Osteoblast (primary cell): ENCODE data around the gene STAT1. TPM values are rescaled to one million over a fixed set of nuclear protein-coding genes. Genes with fewer than 3 reads are reported as not detected.

Source experiments
- DNase-seq: peaks from one replicate; pipeline ENCODE4 v3.0.0; 2011; ENCODE audit warnings: low spot score, mixed read lengths; ENCODE audit not compliant: insufficient read length; ENCODE audit errors: missing footprints
- H2AFZ ChIP-seq: 2 replicates; pipeline ENCODE4 v1.6.0; 2011; ENCODE audit warnings: mild to moderate bottlenecking, low read length
- H3K27ac ChIP-seq: 2 replicates; pipeline ENCODE4 v1.5.1; 2011; ENCODE audit warnings: mild to moderate bottlenecking, low read depth, low read length, moderate library complexity
- H3K27me3 ChIP-seq: 2 replicates; pipeline ENCODE4 v1.6.0; 2012; ENCODE audit warnings: mild to moderate bottlenecking, control low read depth, inconsistent platforms, low read length, moderate library complexity; ENCODE audit not compliant: insufficient read depth
- H3K36me3 ChIP-seq: 2 replicates; pipeline ENCODE4 v1.5.1; 2011; ENCODE audit warnings: mild to moderate bottlenecking, low read length, control low read depth, moderate library complexity; ENCODE audit not compliant: insufficient read depth
- H3K4me1 ChIP-seq: 2 replicates; pipeline ENCODE4 v1.5.1; 2011; ENCODE audit warnings: mild to moderate bottlenecking, low read length, control low read depth, moderate library complexity; ENCODE audit not compliant: insufficient read depth
- H3K4me2 ChIP-seq: 2 replicates; pipeline ENCODE4 v1.6.0; 2011; ENCODE audit warnings: mild to moderate bottlenecking, low read length; ENCODE audit not compliant: insufficient read depth
- H3K4me3 ChIP-seq: fragments of 200-600 bp; sonication (generic); 3 replicates; pipeline ENCODE4 v1.5.1; 2012; ENCODE audit warnings: mild to moderate bottlenecking, low read length, inconsistent platforms; ENCODE audit not compliant: insufficient read depth
- H3K79me2 ChIP-seq: 2 replicates; pipeline ENCODE4 v1.6.0; 2012; ENCODE audit warnings: mild to moderate bottlenecking, low read length, control low read depth, inconsistent platforms; ENCODE audit not compliant: insufficient read depth
- H3K9me3 ChIP-seq: 2 replicates; pipeline ENCODE4 v1.5.1; 2011; ENCODE audit warnings: low read depth, low read length, control low read depth
- H4K20me1 ChIP-seq: 2 replicates; pipeline ENCODE4 v1.6.0; 2012; ENCODE audit warnings: mild to moderate bottlenecking, low read length, control low read depth; ENCODE audit not compliant: insufficient read depth
- total RNA-seq: library from RNA; depleted of rRNA; stranded (reverse); fragments of >200 nt; gene quantifications from 2 replicates; pipeline ENCODE4 v1.2.3, GENCODE V29; 2012
- TF ChIP-seq, protein P1 (sequence below): IDR thresholded peaks from 2 replicates; pipeline ENCODE4 v1.5.1; 2011; ENCODE audit warnings: mild to moderate bottlenecking, low read depth, low read length, moderate library complexity; ENCODE audit errors: extremely low read depth

STAT1 gene
- total RNA-seq, 1 donor: 530 TPM

DNA sequence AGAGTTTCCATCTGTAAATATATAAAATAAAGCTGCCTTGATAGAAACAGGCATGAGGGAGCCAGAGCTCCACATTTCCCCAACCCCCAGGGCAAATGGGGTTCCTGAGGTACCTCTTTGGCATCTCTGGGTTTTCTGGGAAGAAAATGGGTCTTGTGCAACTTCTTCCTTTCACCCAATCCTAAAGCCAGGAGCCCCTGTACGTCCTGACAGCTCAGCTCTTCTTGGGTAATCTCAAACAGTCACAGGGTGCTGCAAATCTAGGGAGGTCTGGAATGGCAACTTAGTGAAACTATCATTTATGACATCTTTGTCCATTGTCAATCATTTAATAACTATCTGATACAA is 36.6 kb upstream of the STAT1 start:
- H3K27ac ChIP-seq: peak overlapping the region; percentile 96
- peak overlapping the region; percentile 4 for H3K4me3 ChIP-seq
- no peaks in the 10 kb centered on the region for H3K36me3 ChIP-seq
- H3K79me2 ChIP-seq: no peaks in the 10 kb centered on the region
- no peaks in the 10 kb centered on the region for H3K27me3 ChIP-seq
- TF ChIP-seq, protein P1, sequence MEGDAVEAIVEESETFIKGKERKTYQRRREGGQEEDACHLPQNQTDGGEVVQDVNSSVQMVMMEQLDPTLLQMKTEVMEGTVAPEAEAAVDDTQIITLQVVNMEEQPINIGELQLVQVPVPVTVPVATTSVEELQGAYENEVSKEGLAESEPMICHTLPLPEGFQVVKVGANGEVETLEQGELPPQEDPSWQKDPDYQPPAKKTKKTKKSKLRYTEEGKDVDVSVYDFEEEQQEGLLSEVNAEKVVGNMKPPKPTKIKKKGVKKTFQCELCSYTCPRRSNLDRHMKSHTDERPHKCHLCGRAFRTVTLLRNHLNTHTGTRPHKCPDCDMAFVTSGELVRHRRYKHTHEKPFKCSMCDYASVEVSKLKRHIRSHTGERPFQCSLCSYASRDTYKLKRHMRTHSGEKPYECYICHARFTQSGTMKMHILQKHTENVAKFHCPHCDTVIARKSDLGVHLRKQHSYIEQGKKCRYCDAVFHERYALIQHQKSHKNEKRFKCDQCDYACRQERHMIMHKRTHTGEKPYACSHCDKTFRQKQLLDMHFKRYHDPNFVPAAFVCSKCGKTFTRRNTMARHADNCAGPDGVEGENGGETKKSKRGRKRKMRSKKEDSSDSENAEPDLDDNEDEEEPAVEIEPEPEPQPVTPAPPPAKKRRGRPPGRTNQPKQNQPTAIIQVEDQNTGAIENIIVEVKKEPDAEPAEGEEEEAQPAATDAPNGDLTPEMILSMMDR: no peak
- no peaks in the 10 kb centered on the region for H3K9me3 ChIP-seq
- peak; percentile 27 for DNase-seq
- H4K20me1 ChIP-seq: no peaks in the 10 kb centered on the region
- peaks cover 58% of the 10 kb centered on the region for H3K4me1 ChIP-seq
- peak overlapping the region; percentile 53 for H3K4me2 ChIP-seq
- H2AFZ ChIP-seq: no peak overlapping the region

DNA sequence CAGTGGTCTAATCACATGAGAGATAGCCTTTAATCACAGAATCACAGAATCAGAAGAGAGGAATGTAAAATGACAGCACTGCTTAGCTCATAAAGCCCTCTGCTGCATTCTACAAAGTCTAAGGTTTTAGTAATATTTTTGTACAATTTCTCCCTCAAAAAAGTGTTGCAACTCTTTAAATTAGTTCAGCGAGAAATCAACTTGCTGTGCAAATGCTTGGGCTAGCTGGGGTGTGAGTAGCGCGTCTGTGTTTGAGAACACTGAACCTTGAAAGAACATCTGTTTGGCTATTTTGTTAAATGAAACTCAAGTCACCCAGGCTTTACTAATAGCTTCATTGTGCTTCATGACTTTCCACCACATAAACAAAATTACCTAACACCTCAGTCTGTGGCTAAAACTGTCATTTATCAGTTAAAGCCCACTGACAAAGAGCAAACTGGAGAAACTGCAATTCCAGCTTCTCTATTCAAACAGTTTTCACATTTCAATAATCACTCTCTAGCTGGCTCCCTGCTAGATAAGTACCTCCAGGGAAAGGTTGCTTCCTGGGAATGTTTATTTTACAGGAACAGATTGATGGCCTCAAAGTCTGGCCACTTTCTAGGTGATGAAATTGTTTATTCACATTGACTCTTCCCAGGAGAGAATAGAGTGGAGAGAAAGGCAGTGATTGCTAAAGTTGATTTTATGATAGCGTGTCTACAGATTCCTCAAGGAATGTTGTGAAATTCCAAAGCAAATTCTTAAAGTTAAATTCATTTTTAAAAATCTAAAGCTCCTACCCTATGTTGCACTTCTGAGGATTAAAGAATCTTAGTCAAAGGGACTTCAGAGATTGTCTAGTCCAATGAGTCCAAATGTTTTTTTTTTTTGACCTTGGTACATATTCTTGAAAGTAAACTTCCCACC is 36.0 kb upstream of the STAT1 start:
- Histone ChIP-seq H3K36me3 (no peaks in the 10 kb centered on the region), H3K9me3 (no peaks in the 10 kb centered on the region), H3K4me3 (peak overlapping the region; percentile 7), H2AFZ (no peak overlapping the region), H3K4me1 (peaks cover 64% of the 10 kb centered on the region), H3K79me2 (no peaks in the 10 kb centered on the region), H3K4me2 (peak overlapping the region; percentile 53), H3K27ac (peak overlapping the region; percentile 96), H3K27me3 (no peaks in the 10 kb centered on the region), H4K20me1 (no peaks in the 10 kb centered on the region)
- DNase-seq: peak; percentile 50
- TF ChIP-seq, protein P1: no peak

DNA sequence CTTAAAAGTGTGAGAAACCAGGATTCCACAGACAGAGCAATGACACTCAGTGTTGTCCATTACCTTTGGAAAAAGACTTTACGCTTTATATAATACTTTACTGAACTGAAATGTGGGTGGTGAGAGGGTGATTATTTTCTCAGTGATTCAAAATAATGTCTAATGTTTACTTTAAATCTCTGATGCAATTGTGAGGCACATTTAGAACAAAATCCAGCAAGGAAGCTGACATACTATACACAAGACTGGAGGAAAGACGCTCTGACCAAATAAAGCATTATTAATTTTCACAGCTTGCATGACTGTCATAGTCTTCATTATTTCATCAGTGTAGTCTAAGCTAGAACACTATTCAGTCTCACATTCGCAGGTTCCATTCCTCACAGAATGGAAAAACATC is 34.1 kb upstream of the STAT1 start:
- no peaks in the 10 kb centered on the region for H3K27me3 ChIP-seq
- TF ChIP-seq, protein P1: no peak
- H3K79me2 ChIP-seq: no peaks in the 10 kb centered on the region
- peaks cover 79% of the 10 kb centered on the region for H3K4me1 ChIP-seq
- no peak overlapping the region for H2AFZ ChIP-seq
- no peak overlapping the region for H3K4me3 ChIP-seq
- peak overlapping the region; percentile 4 for H3K4me2 ChIP-seq
- no peaks in the 10 kb centered on the region for H3K9me3 ChIP-seq
- H3K27ac ChIP-seq: peak overlapping the region; percentile 96
- DNase-seq: peak; percentile 23
- no peaks in the 10 kb centered on the region for H4K20me1 ChIP-seq
- H3K36me3 ChIP-seq: no peaks in the 10 kb centered on the region

DNA sequence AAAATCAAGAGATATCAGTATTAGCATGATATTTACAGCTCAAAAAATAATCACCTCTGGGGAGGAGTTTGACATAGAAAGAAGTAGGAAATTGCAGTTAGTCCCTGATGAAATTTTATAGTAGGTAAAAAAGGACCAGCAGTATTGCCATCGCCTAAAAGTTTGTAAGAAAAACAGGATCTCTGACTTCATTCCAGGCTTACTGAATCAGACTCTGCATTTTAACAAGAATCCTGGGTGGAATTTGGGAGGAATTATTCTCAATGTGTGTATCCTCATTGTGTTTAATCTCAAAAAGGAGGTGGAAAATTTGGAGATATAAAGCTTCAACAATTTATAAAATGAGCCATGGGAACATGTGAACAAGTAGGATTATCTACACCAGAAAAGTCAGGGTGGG is 31.2 kb upstream of the STAT1 start:
- DNase-seq: no peak

More for the DNA sequence above, 31.2 kb upstream of the STAT1 start:
- no peak overlapping the region for H2AFZ ChIP-seq
- H3K36me3 ChIP-seq: no peaks in the 10 kb centered on the region
- peak overlapping the region; percentile 7 for H3K4me2 ChIP-seq
- peaks cover 65% of the 10 kb centered on the region for H3K4me1 ChIP-seq
- no peak overlapping the region for H3K4me3 ChIP-seq
- H3K79me2 ChIP-seq: no peaks in the 10 kb centered on the region
- peak overlapping the region; percentile 96 for H3K27ac ChIP-seq
- TF ChIP-seq, protein P1: no peak
- no peaks in the 10 kb centered on the region for H4K20me1 ChIP-seq
- H3K27me3 ChIP-seq: no peaks in the 10 kb centered on the region
- H3K9me3 ChIP-seq: no peaks in the 10 kb centered on the region
